HEK293 (cell line): Measurements from ENCODE around the gene PDE10A.

Source experiments
- CTCF ChIA-PET: fragments of 350-600 bp; formaldehyde crosslinking; extraction: SDS; loops from one replicate; lab custom pipeline; 2021; ENCODE audit warnings: antibody characterized with exemption; lab: Yijun Ruan, JAX
- POLR2A ChIA-PET: fragments of 300-600 bp; formaldehyde crosslinking; extraction: SDS; loops from one replicate; lab custom pipeline; 2020; ENCODE audit warnings: antibody characterized with exemption, inconsistent platforms; lab: Yijun Ruan, JAX
- H3K27ac ChIP-seq: fragments of 200-500 bp; sonication (Bioruptor generic); 2 replicates; pipeline ENCODE4 v1.5.1; 2014; ENCODE audit warnings: low read depth, low read length, control low read depth, inconsistent platforms; ENCODE audit errors: extremely low read depth
- H3K36me3 ChIP-seq, 2 experiments: fragments of 200-500 bp in 1 of 2; sonication (Bioruptor generic) in 1 of 2; 1 replicate in 1 of 2; 2 replicates in 1 of 2; pipeline ENCODE4 v1.5.1; 2014 to 2017; ENCODE audit warnings: inconsistent platforms in 2 of 2, low read length in 2 of 2; ENCODE audit not compliant: control insufficient read depth in 2 of 2, insufficient read depth in 1 of 2
- H3K4me1 ChIP-seq: fragments of 200-500 bp; sonication (Bioruptor generic); 2 replicates; pipeline ENCODE4 v1.5.1; 2014; ENCODE audit warnings: mild to moderate bottlenecking, low read length, inconsistent platforms; ENCODE audit not compliant: control insufficient read depth, insufficient read depth
- H3K4me3 ChIP-seq: 2 replicates; pipeline ENCODE4 v1.5.1; 2011; ENCODE audit warnings: low read depth, mild to moderate bottlenecking, control low read depth, low read length, moderate library complexity
- H3K9me3 ChIP-seq: fragments of 200-500 bp; sonication (Bioruptor generic); 2 replicates; pipeline ENCODE4 v1.5.1; 2014; ENCODE audit warnings: low read depth, low read length, inconsistent platforms; ENCODE audit not compliant: control insufficient read depth, insufficient read depth
- HOXA7 ChIP-seq: sonication (generic); formaldehyde crosslinking; IDR thresholded peaks from 2 replicates; pipeline ENCODE4 v1.8.1; 2022; ENCODE audit warnings: missing genetic modification reagents, borderline replicate concordance
- MZF1 ChIP-seq: fragments of 450-650 bp; formaldehyde crosslinking; IDR thresholded peaks from 2 replicates; pipeline ENCODE4 v1.5.1; 2017; ENCODE audit warnings: missing biosample characterization, missing genetic modification characterization, borderline replicate concordance
- PRDM2 ChIP-seq: fragments of 450-650 bp; formaldehyde crosslinking; IDR thresholded peaks from 2 replicates; pipeline ENCODE4 v1.5.1; 2016; ENCODE audit warnings: missing biosample characterization, missing genetic modification characterization, borderline replicate concordance
- SP7 ChIP-seq: fragments of 450-650 bp; formaldehyde crosslinking; IDR thresholded peaks from 2 replicates; pipeline ENCODE4 v1.5.1; 2016; ENCODE audit warnings: missing biosample characterization, missing genetic modification characterization
- TRIM28 ChIP-seq: IDR thresholded peaks from 2 replicates; pipeline ENCODE4 v1.6.1; 2011; ENCODE audit warnings: low read length, control low read depth, borderline replicate concordance
- WT1 ChIP-seq: fragments of 450-650 bp; formaldehyde crosslinking; IDR thresholded peaks from 2 replicates; pipeline ENCODE4 v1.5.1; 2016; ENCODE audit warnings: missing biosample characterization, missing genetic modification characterization
- ZBTB17 ChIP-seq: fragments of 450-650 bp; formaldehyde crosslinking; IDR thresholded peaks from 2 replicates; pipeline ENCODE4 v1.5.1; 2016; ENCODE audit warnings: missing biosample characterization, missing genetic modification characterization
- ZBTB26 ChIP-seq: fragments of 450-650 bp; formaldehyde crosslinking; optimal IDR thresholded peaks from 2 replicates; pipeline ENCODE3; 2016; ENCODE audit warnings: missing biosample characterization, mild to moderate bottlenecking, missing genetic modification characterization
- ZFP37 ChIP-seq: fragments of 450-650 bp; formaldehyde crosslinking; IDR thresholded peaks from 2 replicates; pipeline ENCODE4 v1.5.1; 2016; ENCODE audit warnings: missing biosample characterization, missing genetic modification characterization
- ZNF146 ChIP-seq: fragments of 450-650 bp; formaldehyde crosslinking; IDR thresholded peaks from 2 replicates; pipeline ENCODE4 v1.5.1; 2016; ENCODE audit warnings: missing biosample characterization, missing genetic modification characterization
- ZNF19 ChIP-seq: fragments of 450-650 bp; formaldehyde crosslinking; IDR thresholded peaks from 2 replicates; pipeline ENCODE4; 2016; ENCODE audit warnings: missing biosample characterization, missing genetic modification characterization, low read depth
- ZNF248 ChIP-seq: fragments of 450-650 bp; formaldehyde crosslinking; IDR thresholded peaks from 2 replicates; pipeline ENCODE4 v1.5.1; 2017; ENCODE audit warnings: missing biosample characterization, missing genetic modification characterization
- ZNF266 ChIP-seq: fragments of 450-650 bp; formaldehyde crosslinking; IDR thresholded peaks from 2 replicates; pipeline ENCODE4 v1.5.1; 2016; ENCODE audit warnings: missing biosample characterization, missing genetic modification characterization, low read depth
- ZNF580 ChIP-seq: fragments of 450-650 bp; formaldehyde crosslinking; IDR thresholded peaks from 2 replicates; pipeline ENCODE4 v1.5.1; 2016; ENCODE audit warnings: missing biosample characterization, missing genetic modification characterization
- ZNF626 ChIP-seq: fragments of 450-650 bp; sonication (Bioruptor Pico); formaldehyde crosslinking; IDR thresholded peaks from 2 replicates; pipeline ENCODE4 v1.5.1; 2018; ENCODE audit warnings: missing biosample characterization, missing genetic modification characterization, inconsistent platforms
- ZNF639 ChIP-seq: fragments of 450-650 bp; formaldehyde crosslinking; IDR thresholded peaks from 2 replicates; pipeline ENCODE4 v1.5.1; 2016; ENCODE audit warnings: missing biosample characterization, missing genetic modification characterization
- ZSCAN4 ChIP-seq: fragments of 450-650 bp; formaldehyde crosslinking; IDR thresholded peaks from 2 replicates; pipeline ENCODE4 v1.5.1; 2017; ENCODE audit warnings: missing biosample characterization, missing genetic modification characterization

Gene PDE10A

GRCh38 chr6:165543781-165544180, 119.3 kb downstream of the PDE10A start:
- no peak overlapping the region for H3K4me3 ChIP-seq
- no peaks in the 10 kb centered on the region for H3K9me3 ChIP-seq
- no peaks in the 10 kb centered on the region for H3K36me3 ChIP-seq
- H3K27ac ChIP-seq = no peak overlapping the region
- POLR2A ChIA-PET = no interaction called here
- H3K4me1 ChIP-seq = peaks cover 12% of the 10 kb centered on the region; the same call in 1 of the 2 replicates
- CTCF ChIA-PET = interaction anchor here (0.7 kb wide), 1 partner anchor 497 kb away, joined by 3 read pairs; no protein-coding TSS in a partner anchor
- TF ChIP-seq ZSCAN4 (tag by site-specific recombination) = peak; percentile 41; the same call in 1 of the 2 replicates
- TF ChIP-seq ZBTB17 (tag by site-specific recombination) = no peak

GRCh38 chr6:165536911-165537310, 126.1 kb downstream of the PDE10A start:
- ChIA-PET POLR2A (no interaction called here), CTCF (no interaction called here)
- TF ChIP-seq ZNF19 (tag by site-specific recombination) = no peak
- peak; percentile 90 for TF ChIP-seq ZNF146
- TF ChIP-seq ZBTB26 (tag by site-specific recombination) = no peak
- peak; percentile 65; the same call in 1 of the 2 replicates for TF ChIP-seq ZNF580 (tag by site-specific recombination)
- no peaks in the 10 kb centered on the region for H3K36me3 ChIP-seq
- H3K27ac ChIP-seq = no peak overlapping the region
- H3K9me3 ChIP-seq = no peaks in the 10 kb centered on the region
- H3K4me1 ChIP-seq = no peaks in the 10 kb centered on the region
- H3K4me3 ChIP-seq = no peak overlapping the region

GRCh38 chr6:165519316-165519715, 143.7 kb downstream of the PDE10A start:
- H3K27ac ChIP-seq = no peak overlapping the region
- H3K36me3 ChIP-seq = no peaks in the 10 kb centered on the region
- ChIA-PET CTCF (no interaction called here), POLR2A (no interaction called here)
- no peaks in the 10 kb centered on the region for H3K9me3 ChIP-seq
- no peak for TF ChIP-seq ZNF266 (tag by site-specific recombination)
- no peak for TF ChIP-seq SP7
- no peak for TF ChIP-seq MZF1 (tag by site-specific recombination)
- TF ChIP-seq ZNF248 (tag by site-specific recombination) = no peak
- TF ChIP-seq WT1 (tag by site-specific recombination) = no peak
- H3K4me3 ChIP-seq = no peak overlapping the region
- H3K4me1 ChIP-seq = peaks cover 4% of the 10 kb centered on the region

GRCh38 chr6:165515963-165516624, 146.9 kb downstream of the PDE10A start:
- Histone ChIP-seq H3K27ac (no peak overlapping the region), H3K4me1 (peaks cover 4% of the 10 kb centered on the region; the same call in 1 of the 2 replicates), H3K36me3 (no peaks in the 10 kb centered on the region), H3K4me3 (no peak overlapping the region), H3K9me3 (no peaks in the 10 kb centered on the region)
- POLR2A ChIA-PET = no interaction called here
- CTCF ChIA-PET = interaction anchor here (0.6 kb wide), 1 partner anchor 11 kb away, joined by 4 read pairs; no protein-coding TSS in a partner anchor
- TF ChIP-seq HOXA7 (CRISPR knock-in tag) (no peak), MZF1 (tag by site-specific recombination) (peak; percentile 23; the same call in 1 of the 2 replicates), ZNF639 (0 out of 2 replicates have a peak, but pooled peaks have one; percentile 32), TRIM28 (peak; percentile 22; the same call in 1 of the 2 replicates), PRDM2 (tag by site-specific recombination) (no peak), ZFP37 (tag by site-specific recombination) (peak; percentile 64; the same call in 1 of the 2 replicates), ZNF626 (no peak)
